BJ (cell line): ENCODE measurements around the gene HJURP. TPM values are rescaled to one million over a fixed set of nuclear protein-coding genes. Genes with fewer than 3 reads are reported as not detected.
"Not testable (repeated sequence)": the region's sequence is repeated elsewhere in the genome, so short reads cannot be mapped to it uniquely, and the experiment has no call there.

Experiments used
- CTCF ChIA-PET: fragments of 350-600 bp; formaldehyde crosslinking; extraction: SDS; loops from one replicate; lab custom pipeline; 2021; ENCODE audit warnings: antibody characterized with exemption, inconsistent platforms; lab: Yijun Ruan, JAX
- POLR2A ChIA-PET: fragments of 300-600 bp; sonication (Branson Sonifier 250); formaldehyde crosslinking; extraction: SDS; loops from one replicate; lab custom pipeline; 2021; ENCODE audit warnings: antibody characterized with exemption; lab: Charles Lee
- DNase-seq: peaks from one replicate; pipeline ENCODE4 v3.0.0-alpha.2; 2011; ENCODE audit warnings: low read depth
- H3K27me3 ChIP-seq: 2 replicates; pipeline ENCODE4 v1.6.0; 2011; ENCODE audit warnings: low read length; ENCODE audit not compliant: control insufficient read depth, insufficient read depth
- H3K36me3 ChIP-seq: 2 replicates; pipeline ENCODE4 v1.5.1; 2011; ENCODE audit warnings: low read length; ENCODE audit not compliant: control insufficient read depth, insufficient read depth
- H3K4me3 ChIP-seq: 2 replicates; pipeline ENCODE4 v1.5.1; 2011; ENCODE audit warnings: low read depth, mild to moderate bottlenecking, control low read depth, low read length
- polyA plus RNA-seq: library from polyadenylated mRNA; depleted of rRNA; stranded (reverse); fragments of >200 nt; gene quantifications from 2 replicates; pipeline ENCODE4 v1.2.3, GENCODE V29; 2011
- TF ChIP-seq, protein P1 (sequence below): IDR thresholded peaks from 2 replicates; pipeline ENCODE4 v1.5.1; 2011; ENCODE audit warnings: low read depth, mild to moderate bottlenecking, control low read depth, inconsistent platforms, low read length, moderate library complexity; ENCODE audit not compliant: insufficient read depth

The HJURP gene
- polyA plus RNA-seq, 1 experiment, result 46.2 TPM

GRCh38 chr2:233882353-233882752 is 28.0 kb upstream of the HJURP start:
- CTCF ChIA-PET, result no interaction called here
- POLR2A ChIA-PET, result no interaction called here
- Histone ChIP-seq H3K36me3 (no peaks in the 10 kb centered on the region), H3K4me3 (no peak overlapping the region), H3K27me3 (no peaks in the 10 kb centered on the region)
- TF ChIP-seq, protein P1, sequence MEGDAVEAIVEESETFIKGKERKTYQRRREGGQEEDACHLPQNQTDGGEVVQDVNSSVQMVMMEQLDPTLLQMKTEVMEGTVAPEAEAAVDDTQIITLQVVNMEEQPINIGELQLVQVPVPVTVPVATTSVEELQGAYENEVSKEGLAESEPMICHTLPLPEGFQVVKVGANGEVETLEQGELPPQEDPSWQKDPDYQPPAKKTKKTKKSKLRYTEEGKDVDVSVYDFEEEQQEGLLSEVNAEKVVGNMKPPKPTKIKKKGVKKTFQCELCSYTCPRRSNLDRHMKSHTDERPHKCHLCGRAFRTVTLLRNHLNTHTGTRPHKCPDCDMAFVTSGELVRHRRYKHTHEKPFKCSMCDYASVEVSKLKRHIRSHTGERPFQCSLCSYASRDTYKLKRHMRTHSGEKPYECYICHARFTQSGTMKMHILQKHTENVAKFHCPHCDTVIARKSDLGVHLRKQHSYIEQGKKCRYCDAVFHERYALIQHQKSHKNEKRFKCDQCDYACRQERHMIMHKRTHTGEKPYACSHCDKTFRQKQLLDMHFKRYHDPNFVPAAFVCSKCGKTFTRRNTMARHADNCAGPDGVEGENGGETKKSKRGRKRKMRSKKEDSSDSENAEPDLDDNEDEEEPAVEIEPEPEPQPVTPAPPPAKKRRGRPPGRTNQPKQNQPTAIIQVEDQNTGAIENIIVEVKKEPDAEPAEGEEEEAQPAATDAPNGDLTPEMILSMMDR, result no peak
- DNase-seq, result no peak

- H3K27me3 ChIP-seq, H3K36me3 ChIP-seq, POLR2A ChIA-PET, H3K4me3 ChIP-seq, DNase-seq: not testable (repeated sequence)
- CTCF ChIA-PET, result interaction anchor here (0.7 kb wide), 1 partner anchor 13 kb away, joined by 4 read pairs; no protein-coding TSS in a partner anchor
Measured at GRCh38 chr2:233872125-233872524, 17.8 kb upstream of the HJURP start.

DNA sequence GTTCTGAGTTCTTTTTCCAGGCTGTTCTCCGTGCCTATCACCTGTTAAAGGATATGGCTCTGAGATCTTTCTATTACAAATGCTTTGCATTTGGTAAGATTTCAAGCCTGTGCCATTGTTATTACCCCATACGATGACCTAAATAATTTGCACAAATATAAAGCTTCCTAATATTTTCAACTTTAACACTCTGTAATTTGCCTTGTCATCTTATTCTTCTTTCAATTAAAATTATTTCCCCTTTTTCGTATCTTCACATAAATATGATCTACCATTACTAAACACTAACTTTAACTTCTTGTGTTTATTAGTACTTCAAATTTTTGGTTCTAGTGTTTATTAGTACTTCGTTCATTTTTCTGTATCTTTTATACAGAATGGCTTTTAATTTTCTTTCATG is 17.1 kb upstream of the HJURP start:
- H3K4me3 ChIP-seq, result no peak overlapping the region
- H3K27me3 ChIP-seq, result peaks cover 2% of the 10 kb centered on the region
- H3K36me3 ChIP-seq, result peaks cover 4% of the 10 kb centered on the region
- DNase-seq, result no peak
- POLR2A ChIA-PET, result interaction anchor here (0.6 kb wide), 1 partner anchor 10 kb away, joined by 11 read pairs; no protein-coding TSS in a partner anchor
- TF ChIP-seq, protein P1, result no peak
- CTCF ChIA-PET, result interaction anchor here (0.7 kb wide), 1 partner anchor 12 kb away, joined by 4 read pairs; no protein-coding TSS in a partner anchor

DNA sequence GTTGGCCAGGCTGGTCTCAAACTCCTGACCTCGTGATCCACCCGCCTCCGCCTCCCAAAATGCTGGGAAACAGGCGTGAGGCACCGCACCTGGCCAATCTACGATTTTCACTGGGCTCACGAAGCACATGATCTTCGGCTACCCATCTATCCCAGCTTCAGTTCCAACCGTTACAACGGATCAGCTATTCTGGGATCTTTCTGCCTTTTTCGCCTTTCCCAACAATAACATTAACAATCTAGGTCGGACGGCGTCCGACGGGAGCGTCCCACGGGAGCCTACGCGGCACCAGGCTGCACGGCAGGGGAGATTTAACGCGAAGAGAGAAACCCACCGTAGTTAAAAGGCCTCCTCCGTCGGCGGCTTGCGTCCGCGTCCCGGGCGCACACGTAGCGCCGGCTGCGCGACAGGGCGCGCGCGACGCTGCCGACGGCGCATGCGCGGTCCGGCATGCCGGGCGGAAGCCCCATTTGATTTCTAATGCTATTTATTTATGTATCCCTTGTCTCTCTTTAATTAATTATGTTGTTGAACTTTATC is 13.7 kb upstream of the HJURP start, which contains the start of gene MSL3B:
Gene MSL3B (minus strand): TSS at position 394 of the 540 bp plus-strand sequence.
- POLR2A ChIA-PET, result interaction anchor here (0.7 kb wide), 1 partner anchor 559 kb away, joined by 12 read pairs; no protein-coding TSS in a partner anchor
- CTCF ChIA-PET, result no interaction called here
- Histone ChIP-seq H3K36me3 (peaks cover 5% of the 10 kb centered on the region), H3K4me3 (peak within 1 kb of the TSS; percentile 79), H3K27me3 (no peaks in the 10 kb centered on the region; the same call in none of the 2 replicates)
- TF ChIP-seq, protein P1, result no peak
- no peak for DNase-seq

DNA sequence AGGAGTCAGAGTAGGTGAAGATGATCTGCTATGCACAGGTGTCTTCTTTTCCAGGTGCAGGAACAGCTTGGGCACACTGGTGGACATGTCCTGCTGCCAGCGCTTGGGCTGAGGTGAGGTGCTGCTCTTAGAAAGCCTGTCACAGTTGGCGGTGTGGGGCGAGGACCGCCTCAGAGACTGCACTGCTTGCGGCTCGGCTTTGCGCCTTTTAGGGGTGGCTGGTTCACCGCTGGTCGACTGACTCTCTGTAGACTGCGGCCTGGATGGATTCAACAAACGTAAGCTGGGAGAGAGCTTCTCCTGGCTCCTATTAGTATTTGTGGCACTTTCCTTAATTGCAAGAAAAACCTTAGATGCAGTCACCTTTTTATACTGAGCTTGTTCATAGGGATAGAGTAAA is 12.1 kb upstream of the HJURP start:
- H3K27me3 ChIP-seq, result no peaks in the 10 kb centered on the region
- no peak overlapping the region for H3K4me3 ChIP-seq
- CTCF ChIA-PET, result no interaction called here
- TF ChIP-seq, protein P1, result no peak
- peaks cover 5% of the 10 kb centered on the region for H3K36me3 ChIP-seq
- no peak for DNase-seq
- POLR2A ChIA-PET, result no interaction called here

DNA sequence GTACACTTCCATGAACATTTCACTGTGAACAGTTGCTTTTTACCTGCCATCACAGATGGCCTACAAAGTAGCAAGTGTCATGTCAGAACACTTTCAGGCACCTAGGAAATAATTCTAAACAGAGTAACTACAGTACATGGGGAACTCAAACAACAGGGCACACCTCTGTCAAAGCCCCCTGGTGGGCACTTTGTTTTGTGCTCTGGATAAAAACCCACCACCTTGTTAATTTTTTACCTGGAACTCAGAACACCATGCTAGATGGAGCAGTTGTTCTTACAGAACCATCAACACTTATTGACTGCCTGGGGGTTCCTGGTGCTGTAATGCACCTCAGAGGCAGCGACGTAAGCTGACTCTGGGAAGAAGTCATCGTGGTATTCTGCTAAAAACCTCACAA is 11.5 kb upstream of the HJURP start:
- Histone ChIP-seq H3K4me3 (no peak overlapping the region), H3K36me3 (peaks cover 5% of the 10 kb centered on the region), H3K27me3 (no peaks in the 10 kb centered on the region)
- no peak for DNase-seq
- ChIA-PET POLR2A (no interaction called here), CTCF (no interaction called here)
- TF ChIP-seq, protein P1, result no peak
